Measurements from ENCODE around the gene TERC. TPM values are rescaled to one million over a fixed set of nuclear protein-coding genes. Genes with fewer than 3 reads are reported as not detected.

TERC gene
- total RNA-seq, 1 donor from 2014 or later, result 61.1 TPM

Small RNA genes lying within 50 kb of the gene (small RNA-seq; reads per million reads assigned to genes)
- not detected for gene RNU6-637P

Other genes with a start within 250 kb of the TERC start
- 6.9 TPM for gene MECOM, start 101.3 kb downstream of the TERC start, total RNA-seq
- 3.3 TPM for gene ACTRT3, start 4.5 kb upstream of the TERC start, total RNA-seq
- gene MYNN, start 8.3 kb upstream of the TERC start, total RNA-seq, result 44.4 TPM
- gene LRRIQ4, start 47.8 kb upstream of the TERC start, total RNA-seq, result 0.82 TPM
- gene LRRC34, start 47.8 kb upstream of the TERC start, total RNA-seq, result 5.3 TPM
- gene LRRC31, start 104.9 kb upstream of the TERC start, total RNA-seq, result under 0.01 TPM
- not detected for gene SAMD7, start 146.5 kb upstream of the TERC start, total RNA-seq
- 108 TPM for gene SEC62, start 201.7 kb upstream of the TERC start, total RNA-seq

Data from frontal cortex (tissue), 1 donor.